HUES6 (cell line): ENCODE data around the gene P3H2.

Experiments used
- H3K27ac ChIP-seq: 2 replicates; pipeline ENCODE4 v1.7.0; 2013; ENCODE audit warnings: low read depth, mild to moderate bottlenecking, low read length, inconsistent platforms
- H3K27me3 ChIP-seq: 2 replicates; pipeline ENCODE4 v1.6.1; 2013; ENCODE audit warnings: low read length; ENCODE audit not compliant: control insufficient read depth, insufficient read depth
- H3K36me3 ChIP-seq: 2 replicates; pipeline ENCODE4 v1.6.1; 2013; ENCODE audit warnings: low read length; ENCODE audit not compliant: control insufficient read depth, insufficient read depth
- H3K4me1 ChIP-seq: 2 replicates; pipeline ENCODE4 v1.6.1; 2013; ENCODE audit warnings: low read length; ENCODE audit not compliant: control insufficient read depth, insufficient read depth
- H3K4me3 ChIP-seq: 2 replicates; pipeline ENCODE4 v1.5.1; 2013; ENCODE audit warnings: low read depth, low read length
- H3K9ac ChIP-seq: one replicate; pipeline ENCODE4 v1.6.1; 2013; ENCODE audit warnings: mild to moderate bottlenecking, low read length
- H3K9me3 ChIP-seq: 2 replicates; pipeline ENCODE4 v1.6.1; 2013; ENCODE audit warnings: low read depth, low read length; ENCODE audit not compliant: control insufficient read depth, insufficient read depth

Gene P3H2

DNA sequence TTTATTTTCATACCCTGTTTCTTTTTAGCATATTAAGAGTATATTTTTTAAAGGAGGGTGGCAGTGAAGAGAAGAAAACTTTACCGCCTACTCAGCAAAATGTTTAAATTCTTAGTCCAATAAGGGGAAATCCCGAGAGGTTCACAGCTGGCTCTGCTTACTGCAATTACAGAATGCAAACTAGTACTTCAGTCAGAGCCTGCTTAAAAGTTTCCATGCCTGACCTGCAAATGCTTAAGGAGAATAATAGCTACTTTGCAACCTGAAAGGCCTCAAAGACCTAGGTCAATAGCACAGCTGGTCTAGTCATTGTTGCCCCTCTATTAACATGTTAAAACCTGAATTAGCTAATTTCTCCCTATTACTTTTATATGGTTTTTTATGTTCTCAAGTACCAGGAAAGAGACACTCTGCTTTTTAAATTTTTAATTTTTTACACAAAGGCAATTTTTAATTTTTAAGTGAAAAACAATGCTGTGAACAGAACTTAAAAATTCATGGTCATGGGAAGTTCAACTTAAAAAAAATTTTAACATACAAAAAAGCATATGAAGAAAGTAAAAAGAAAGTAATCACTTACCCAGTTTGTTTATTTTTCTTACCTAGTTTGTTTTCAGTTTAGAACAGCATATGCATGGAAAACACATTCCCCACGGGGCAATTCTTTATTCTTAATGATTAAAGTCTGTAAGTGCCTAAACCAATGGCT is 79.2 kb downstream of the P3H2 start:
- H3K4me1 ChIP-seq, result peaks cover 78% of the 10 kb centered on the region
- H3K27me3 ChIP-seq, result no peaks in the 10 kb centered on the region
- H3K4me3 ChIP-seq, result peak overlapping the region; percentile 10; the same call in 1 of the 2 replicates
- H3K27ac ChIP-seq, result peak overlapping the region; percentile 77
- H3K9ac ChIP-seq, result peak overlapping the region; percentile 30
- no peaks in the 10 kb centered on the region for H3K9me3 ChIP-seq
- no peaks in the 10 kb centered on the region for H3K36me3 ChIP-seq

DNA sequence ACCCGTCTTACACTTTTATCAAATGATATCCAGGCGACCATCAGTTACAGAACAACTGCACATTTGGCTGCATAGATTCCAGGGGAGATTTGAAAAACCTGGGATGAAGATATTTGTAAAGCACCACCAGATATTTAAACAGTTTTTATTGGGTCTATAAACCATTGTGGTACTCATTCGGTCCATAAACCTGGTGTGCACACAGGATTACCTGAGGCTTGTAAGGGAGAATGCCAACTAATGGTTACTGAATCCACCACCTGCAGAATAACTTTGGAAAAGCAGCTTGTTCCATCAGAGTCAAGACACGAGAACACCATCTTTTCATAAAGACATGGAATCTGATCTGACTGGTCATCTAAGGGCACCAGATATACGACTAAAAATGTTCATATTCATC is 80.6 kb downstream of the P3H2 start:
- H3K27ac ChIP-seq, result no peak overlapping the region
- no peaks in the 10 kb centered on the region for H3K9me3 ChIP-seq
- H3K27me3 ChIP-seq, result no peaks in the 10 kb centered on the region
- no peak overlapping the region for H3K4me3 ChIP-seq
- H3K4me1 ChIP-seq, result peaks cover 80% of the 10 kb centered on the region
- no peak overlapping the region for H3K9ac ChIP-seq
- H3K36me3 ChIP-seq, result no peaks in the 10 kb centered on the region

DNA sequence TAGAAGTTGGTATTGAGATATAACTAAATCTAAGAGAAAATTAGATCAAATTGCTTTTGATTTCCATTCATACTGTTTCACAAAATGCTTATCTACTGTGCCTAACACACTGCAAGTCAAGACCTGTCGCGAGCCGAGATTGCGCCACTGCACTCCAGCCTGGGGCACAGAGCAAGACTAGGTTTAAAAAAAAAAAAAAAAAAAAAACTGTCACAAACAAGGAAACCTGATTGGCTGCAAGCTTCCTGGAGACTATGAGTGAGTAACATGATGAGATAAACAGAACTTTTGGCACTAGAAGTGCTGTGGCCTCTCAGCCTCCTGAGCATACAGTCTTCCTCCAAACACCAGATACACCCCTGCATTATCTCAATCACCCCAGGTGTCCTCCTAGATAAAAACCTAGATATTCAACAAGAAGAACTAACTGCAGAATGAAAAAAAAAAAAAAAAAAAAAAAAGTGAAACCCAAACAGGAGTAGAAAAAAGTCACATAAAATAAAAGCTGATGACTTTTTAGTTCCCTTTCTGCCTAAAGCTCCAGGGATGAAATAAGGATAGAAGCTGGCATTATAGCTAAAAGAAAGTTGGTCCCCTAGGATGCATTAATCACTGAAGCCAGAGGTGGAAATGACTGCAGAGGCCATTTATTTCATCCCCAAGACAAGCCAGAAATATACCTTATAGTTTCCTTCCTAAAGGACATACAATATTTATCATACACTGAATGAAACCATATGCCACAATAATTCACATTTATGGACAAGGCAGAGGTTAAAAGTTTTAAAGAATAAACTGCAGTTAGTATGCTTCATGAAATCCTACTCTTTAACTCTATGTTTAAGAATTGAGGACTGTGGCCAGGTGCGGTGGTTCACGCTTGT is 82.4 kb downstream of the P3H2 start:
- Histone ChIP-seq H3K9me3 (no peaks in the 10 kb centered on the region), H3K27ac (no peak overlapping the region; the same call in 1 of the 2 replicates), H3K9ac (no peak overlapping the region), H3K4me1 (peaks cover 66% of the 10 kb centered on the region), H3K27me3 (no peaks in the 10 kb centered on the region), H3K36me3 (no peaks in the 10 kb centered on the region), H3K4me3 (no peak overlapping the region)

DNA sequence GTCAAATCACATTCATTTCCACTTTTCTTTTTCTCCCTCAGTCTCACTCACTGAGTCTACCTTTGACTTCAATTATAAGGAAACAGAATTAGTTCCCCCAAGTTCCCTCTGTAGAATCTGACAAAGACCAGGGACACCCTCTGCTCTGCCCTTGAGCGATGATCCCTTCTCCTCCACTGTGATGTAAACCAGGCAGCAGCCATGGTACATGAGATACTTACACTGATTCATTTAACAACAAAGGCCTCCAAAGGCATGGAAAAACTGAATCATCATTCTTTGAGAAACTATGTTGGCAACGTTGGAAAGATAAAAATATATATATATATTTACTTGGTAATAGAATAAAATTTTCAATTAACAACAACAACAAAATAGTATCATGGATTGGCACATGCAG is 84.1 kb downstream of the P3H2 start:
- H3K4me3 ChIP-seq, result no peak overlapping the region
- H3K9ac ChIP-seq, result no peak overlapping the region
- no peaks in the 10 kb centered on the region for H3K9me3 ChIP-seq
- H3K27me3 ChIP-seq, result no peaks in the 10 kb centered on the region
- no peaks in the 10 kb centered on the region for H3K36me3 ChIP-seq
- no peak overlapping the region for H3K27ac ChIP-seq
- peaks cover 56% of the 10 kb centered on the region for H3K4me1 ChIP-seq

DNA sequence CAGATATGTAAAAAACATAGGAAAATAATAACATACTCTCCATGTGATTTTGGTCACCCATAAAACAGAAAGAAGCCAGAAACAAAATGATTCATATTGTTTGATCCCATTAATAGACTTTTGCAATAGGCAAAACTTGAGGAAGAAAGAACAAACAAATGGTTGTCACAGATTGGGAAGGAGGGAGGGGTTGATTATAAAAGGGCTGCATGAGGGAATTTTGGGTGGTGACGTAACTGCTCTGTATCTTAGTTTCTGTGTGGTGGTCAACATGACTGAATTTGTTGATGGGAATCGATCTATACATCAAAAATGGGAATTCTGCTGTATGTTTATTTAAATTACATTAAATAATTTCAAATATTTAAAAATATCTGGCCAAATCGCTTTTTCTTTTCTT is 86.3 kb downstream of the P3H2 start:
- Histone ChIP-seq H3K27me3 (no peaks in the 10 kb centered on the region), H3K27ac (no peak overlapping the region), H3K9me3 (no peaks in the 10 kb centered on the region), H3K9ac (no peak overlapping the region), H3K4me3 (no peak overlapping the region), H3K36me3 (no peaks in the 10 kb centered on the region), H3K4me1 (peaks cover 42% of the 10 kb centered on the region)

DNA sequence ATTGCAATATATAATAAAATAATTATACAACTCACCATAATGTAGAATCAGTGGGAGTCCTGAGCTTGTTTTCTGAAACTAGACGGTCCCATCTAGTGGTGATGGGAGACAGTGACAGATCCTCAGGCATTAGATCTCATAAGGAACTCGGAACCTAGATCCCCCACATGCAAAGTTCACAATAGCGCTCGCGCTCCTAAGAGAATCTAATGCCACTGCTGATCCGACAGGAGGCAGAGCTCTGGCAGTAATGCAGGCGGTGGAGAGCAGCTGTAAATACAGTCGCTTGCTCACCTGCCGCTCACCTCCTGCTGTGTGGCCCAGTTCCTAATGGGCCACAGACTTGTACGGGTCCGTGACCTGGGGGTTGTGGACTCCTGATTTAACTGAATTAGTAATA is 87.8 kb downstream of the P3H2 start:
- Histone ChIP-seq H3K9ac (no peak overlapping the region), H3K27me3 (no peaks in the 10 kb centered on the region), H3K27ac (no peak overlapping the region), H3K4me3 (no peak overlapping the region), H3K36me3 (no peaks in the 10 kb centered on the region), H3K9me3 (no peaks in the 10 kb centered on the region), H3K4me1 (peaks cover 34% of the 10 kb centered on the region)

DNA sequence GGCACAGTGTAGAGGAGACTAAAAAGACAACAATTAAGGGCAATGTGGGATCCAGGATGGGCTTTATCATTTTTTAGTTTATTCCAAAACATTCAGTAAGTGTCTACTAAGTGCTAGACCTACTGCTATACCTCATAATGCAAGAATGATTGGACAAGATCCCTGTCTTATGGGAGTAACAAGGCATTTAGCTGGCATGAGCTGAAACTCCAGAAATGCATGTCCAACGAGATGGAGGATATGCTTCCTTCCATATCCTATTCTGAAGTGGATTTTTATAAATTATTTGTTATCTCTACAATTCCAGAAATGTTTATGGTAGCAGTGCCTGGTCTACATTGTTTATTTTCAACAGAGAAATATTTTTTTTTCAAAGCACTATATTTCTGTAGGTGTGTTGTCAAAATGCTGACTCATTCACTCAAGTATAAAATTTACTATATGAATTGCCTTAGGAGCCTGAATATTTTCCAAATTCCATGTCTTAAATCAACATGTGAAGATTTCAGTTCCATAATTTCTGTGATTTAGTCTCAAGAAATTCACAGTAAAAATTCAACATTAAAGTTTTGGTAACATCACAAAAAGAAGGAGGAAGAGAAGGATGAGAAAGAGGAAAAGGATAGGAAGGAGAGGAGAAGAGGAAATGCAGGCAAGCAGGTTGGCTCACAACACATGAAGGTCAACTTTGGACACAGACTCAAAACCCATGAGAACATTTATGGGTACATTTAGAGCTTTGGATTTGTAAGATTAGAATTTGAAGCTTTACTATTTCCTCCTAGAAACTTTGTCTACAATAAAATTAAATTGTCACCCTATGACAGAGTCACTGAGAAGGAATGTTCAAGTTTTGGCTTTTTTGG is 88.6 kb downstream of the P3H2 start:
- no peaks in the 10 kb centered on the region for H3K36me3 ChIP-seq
- no peaks in the 10 kb centered on the region for H3K9me3 ChIP-seq
- peaks cover 29% of the 10 kb centered on the region for H3K4me1 ChIP-seq
- H3K9ac ChIP-seq, result no peak overlapping the region
- H3K27ac ChIP-seq, result 0 out of 2 replicates have a peak overlapping the region, but pooled peaks have one; percentile 23
- no peak overlapping the region for H3K4me3 ChIP-seq
- H3K27me3 ChIP-seq, result no peaks in the 10 kb centered on the region

DNA sequence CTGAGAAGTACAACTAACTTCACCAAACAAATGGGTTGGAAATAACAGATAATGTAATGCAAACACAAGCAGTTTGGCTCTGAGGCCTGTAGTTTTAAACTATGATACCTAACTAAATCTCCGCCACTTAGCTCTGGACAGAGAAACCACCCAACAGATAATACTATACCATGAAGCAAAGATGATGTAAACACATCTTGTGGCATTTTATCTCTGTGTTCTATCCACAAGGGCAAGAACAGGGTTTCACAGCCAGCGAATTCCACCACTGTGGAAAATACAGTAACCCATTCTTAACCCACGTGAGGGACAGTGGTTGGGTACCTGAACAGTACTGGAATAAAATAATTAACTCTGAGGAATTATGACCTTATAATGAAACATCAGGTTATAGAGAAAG is 93.6 kb downstream of the P3H2 start:
- H3K9me3 ChIP-seq, result no peaks in the 10 kb centered on the region
- no peaks in the 10 kb centered on the region for H3K27me3 ChIP-seq
- H3K36me3 ChIP-seq, result no peaks in the 10 kb centered on the region
- H3K4me3 ChIP-seq, result no peak overlapping the region
- H3K4me1 ChIP-seq, result peaks cover 28% of the 10 kb centered on the region
- no peak overlapping the region for H3K27ac ChIP-seq
- no peak overlapping the region for H3K9ac ChIP-seq

DNA sequence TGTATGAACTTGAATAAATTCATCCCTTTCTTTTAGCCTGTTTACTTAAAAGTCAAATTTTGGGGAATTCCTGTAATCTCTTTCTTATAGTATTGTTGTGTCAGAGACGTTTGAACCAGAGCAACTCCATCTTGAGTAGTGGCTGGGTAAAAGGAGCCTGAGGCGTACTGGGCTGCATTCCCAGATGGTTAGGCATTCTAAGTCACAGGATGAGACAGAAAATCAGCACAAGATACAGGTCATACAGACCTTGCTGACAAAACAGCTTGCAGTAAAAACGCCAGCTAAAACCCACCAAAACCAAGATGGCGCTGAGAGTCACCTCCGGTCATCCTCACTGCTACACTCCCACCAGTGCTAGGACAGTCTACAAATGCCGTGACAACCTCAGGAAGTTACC is 94.5 kb downstream of the P3H2 start:
- H3K36me3 ChIP-seq, result no peaks in the 10 kb centered on the region

DNA sequence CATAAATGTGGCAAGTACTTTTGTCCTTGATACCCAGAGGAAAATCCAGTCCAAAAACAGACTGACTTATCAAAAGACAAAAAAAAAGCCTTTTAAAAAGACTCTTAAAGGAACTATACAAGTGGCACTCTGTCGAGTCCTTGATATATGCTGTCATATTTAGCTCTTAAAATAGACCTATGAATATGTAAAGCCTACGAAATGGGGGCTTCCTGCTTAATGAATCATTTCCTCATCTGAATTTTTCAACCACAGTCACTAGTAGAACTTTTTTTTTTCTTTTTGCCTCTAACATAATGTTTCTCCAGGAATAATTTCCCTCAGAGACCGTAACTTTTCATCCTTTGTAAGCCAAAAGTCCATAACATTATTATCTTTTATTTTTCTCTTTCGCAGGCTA is 95.8 kb downstream of the P3H2 start:
- H3K4me1 ChIP-seq, result peaks cover 39% of the 10 kb centered on the region
- no peaks in the 10 kb centered on the region for H3K27me3 ChIP-seq
- H3K9ac ChIP-seq, result no peak overlapping the region
- no peaks in the 10 kb centered on the region for H3K9me3 ChIP-seq
- no peak overlapping the region for H3K27ac ChIP-seq
- H3K36me3 ChIP-seq, result no peaks in the 10 kb centered on the region
- H3K4me3 ChIP-seq, result no peak overlapping the region

More for the DNA sequence above, 94.5 kb downstream of the P3H2 start:
- Histone ChIP-seq H3K27me3 (no peaks in the 10 kb centered on the region), H3K27ac (no peak overlapping the region), H3K9ac (no peak overlapping the region), H3K9me3 (no peaks in the 10 kb centered on the region), H3K4me1 (peaks cover 27% of the 10 kb centered on the region), H3K4me3 (no peak overlapping the region)
